ES-I3 (cell line): ENCODE measurements around the gene PAQR4.

ENCODE experiments used
- H3K36me3 ChIP-seq: 2 replicates; pipeline ENCODE4 v1.6.1; 2013; ENCODE audit warnings: mild to moderate bottlenecking, low read length, control low read depth, moderate library complexity; ENCODE audit not compliant: insufficient read depth
- H3K4me1 ChIP-seq: 2 replicates; pipeline ENCODE4 v1.6.1; 2013; ENCODE audit warnings: mild to moderate bottlenecking, control low read depth, low read length; ENCODE audit not compliant: insufficient read depth
- H3K9ac ChIP-seq: 2 replicates; pipeline ENCODE4 v1.6.1; 2013; ENCODE audit warnings: low read depth, mild to moderate bottlenecking, low read length, moderate library complexity
- H3K9me3 ChIP-seq: 2 replicates; pipeline ENCODE4 v1.6.1; 2013; ENCODE audit warnings: mild to moderate bottlenecking, low read length, moderate library complexity; ENCODE audit not compliant: control insufficient read depth, insufficient read depth

Gene PAQR4

DNA sequence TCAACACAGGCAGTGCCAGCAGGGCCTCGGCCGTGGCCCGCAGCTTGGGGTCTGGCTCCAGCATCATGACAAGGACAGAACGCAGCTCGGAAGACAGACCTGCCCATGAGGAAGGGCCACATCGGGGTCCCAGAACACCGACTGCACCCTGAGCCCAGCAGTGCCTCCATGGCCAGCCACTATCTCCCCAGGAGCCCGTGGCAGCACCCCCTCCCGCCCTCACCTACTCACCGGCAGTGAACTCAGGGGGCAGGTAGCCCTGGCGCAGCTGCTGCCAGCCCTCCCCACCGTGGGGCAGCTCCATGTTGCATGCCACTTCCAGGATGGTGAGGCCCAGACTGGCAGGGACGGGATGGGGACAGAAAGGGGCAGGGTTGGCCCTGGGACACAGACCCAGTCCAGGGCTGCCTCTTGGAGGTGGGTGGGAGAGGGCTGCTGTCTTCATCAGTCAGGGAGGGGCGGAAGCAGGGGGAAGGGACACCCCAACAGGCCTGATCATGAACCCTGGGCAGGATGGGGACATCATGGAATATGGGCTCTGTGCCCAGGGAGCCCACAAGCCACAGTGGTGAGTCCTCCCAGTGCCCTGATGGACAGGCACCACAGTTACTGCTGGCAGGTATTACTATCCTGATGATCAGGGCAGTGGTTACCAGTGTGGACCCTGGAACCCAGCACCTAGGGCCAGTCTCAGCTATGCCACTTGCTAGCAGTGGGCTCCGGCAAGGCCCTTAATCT, 5.3 kb downstream of the PAQR4 start:
- Histone ChIP-seq H3K9ac (no peak overlapping the region), H3K36me3 (peaks cover 3% of the 10 kb centered on the region), H3K9me3 (no peaks in the 10 kb centered on the region), H3K4me1 (no peaks in the 10 kb centered on the region)

DNA sequence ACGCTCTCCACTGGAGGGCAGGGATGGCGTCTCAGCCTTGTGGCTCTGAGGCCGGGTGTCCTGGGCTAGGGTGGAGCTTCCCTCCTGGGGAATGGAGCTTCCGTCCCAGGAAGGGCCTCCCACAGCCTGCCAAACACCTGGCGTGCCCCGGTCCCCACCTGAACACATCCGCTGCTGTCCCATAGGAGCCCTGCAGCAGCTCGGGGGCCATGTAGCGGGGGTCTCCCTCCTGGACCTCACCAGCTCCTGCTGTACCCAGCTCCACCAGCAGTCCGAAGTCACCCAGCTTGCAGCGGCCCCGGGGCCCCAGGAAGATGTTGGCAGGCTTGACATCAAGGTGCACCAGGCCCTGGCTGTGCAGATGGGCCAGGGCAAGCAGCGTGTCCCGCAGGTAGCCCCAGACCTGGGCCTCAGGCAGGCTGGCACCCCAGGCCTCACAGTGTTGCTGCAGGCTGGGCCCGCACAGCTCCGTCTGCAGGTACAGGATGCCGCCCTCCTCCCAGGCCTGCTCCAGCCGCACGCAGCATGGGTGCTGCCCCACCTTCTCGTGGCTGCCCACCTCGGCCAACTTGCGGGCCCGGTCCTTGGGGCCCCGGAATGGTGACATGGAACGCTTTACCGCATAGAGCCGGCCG, 6.1 kb downstream of the PAQR4 start:
- no peaks in the 10 kb centered on the region for H3K4me1 ChIP-seq
- no peak overlapping the region for H3K9ac ChIP-seq
- H3K9me3 ChIP-seq: no peaks in the 10 kb centered on the region
- peaks cover 3% of the 10 kb centered on the region for H3K36me3 ChIP-seq

DNA sequence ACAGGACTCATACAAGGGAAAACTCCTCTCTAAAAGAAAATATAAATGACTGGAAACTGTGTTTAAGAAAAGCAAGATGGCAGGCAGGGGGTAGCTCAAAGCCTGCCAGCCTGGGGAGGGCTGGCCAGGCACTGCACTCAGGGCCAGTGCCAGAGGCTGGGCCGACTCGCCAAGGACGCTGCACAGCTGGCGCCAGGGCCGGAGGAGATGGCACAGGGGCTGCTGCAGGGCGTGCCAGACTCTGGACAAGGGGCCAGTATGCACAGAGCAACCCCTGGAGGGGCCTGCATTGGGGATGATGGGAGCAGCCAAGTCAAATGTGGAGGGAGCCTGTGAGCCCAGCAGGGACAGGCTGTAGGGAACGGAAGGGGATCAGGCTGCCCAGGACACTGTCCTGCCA, 7.1 kb downstream of the PAQR4 start:
- no peaks in the 10 kb centered on the region for H3K4me1 ChIP-seq
- H3K36me3 ChIP-seq: peaks cover 3% of the 10 kb centered on the region
- H3K9ac ChIP-seq: no peak overlapping the region
- no peaks in the 10 kb centered on the region for H3K9me3 ChIP-seq

DNA sequence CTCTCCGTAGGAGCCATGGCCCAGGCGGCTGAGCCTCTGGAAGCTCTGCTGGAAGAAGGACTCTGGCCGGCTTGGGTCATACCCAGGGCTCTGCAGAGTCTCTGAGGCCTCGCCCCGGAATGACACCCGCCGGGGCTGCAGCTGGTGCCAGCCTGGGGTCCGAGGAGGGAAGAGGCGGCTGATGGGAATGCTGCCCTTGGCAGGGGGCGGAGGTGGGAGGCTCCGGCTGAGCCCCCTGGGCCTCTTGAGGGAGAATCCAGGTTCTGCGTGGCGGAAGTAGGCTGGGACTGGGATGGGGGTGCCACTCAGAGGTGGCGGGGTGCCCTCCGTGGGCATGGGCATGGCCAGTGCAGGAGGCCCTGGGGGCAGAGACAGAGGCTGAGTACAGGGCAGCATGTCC, 7.5 kb downstream of the PAQR4 start:
- Histone ChIP-seq H3K9ac (no peak overlapping the region), H3K36me3 (peaks cover 3% of the 10 kb centered on the region), H3K9me3 (no peaks in the 10 kb centered on the region), H3K4me1 (no peaks in the 10 kb centered on the region; the same call in 1 of the 2 replicates)

DNA sequence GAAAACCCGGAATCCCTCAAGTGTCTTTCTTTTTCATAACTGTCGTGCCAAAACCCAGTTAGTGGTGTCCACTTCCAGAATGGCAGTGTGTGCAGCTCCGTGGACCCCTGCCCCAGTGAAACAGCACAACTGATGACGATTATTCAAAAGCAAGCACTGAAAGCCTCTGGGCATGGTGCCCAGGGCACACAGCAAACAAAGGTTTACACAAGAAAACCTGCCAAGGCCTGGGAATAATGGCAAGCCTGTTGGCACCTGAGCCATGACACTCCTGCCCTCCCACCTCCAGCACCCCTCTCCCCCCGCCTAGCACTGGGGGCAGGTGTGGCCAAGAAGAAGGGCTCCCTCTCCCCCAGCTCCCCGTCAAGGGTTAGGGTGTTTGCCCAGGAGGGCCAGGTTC, 8.3 kb downstream of the PAQR4 start:
- Histone ChIP-seq H3K9ac (no peak overlapping the region), H3K4me1 (no peaks in the 10 kb centered on the region; the same call in 1 of the 2 replicates), H3K9me3 (no peaks in the 10 kb centered on the region), H3K36me3 (peaks cover 3% of the 10 kb centered on the region)

DNA sequence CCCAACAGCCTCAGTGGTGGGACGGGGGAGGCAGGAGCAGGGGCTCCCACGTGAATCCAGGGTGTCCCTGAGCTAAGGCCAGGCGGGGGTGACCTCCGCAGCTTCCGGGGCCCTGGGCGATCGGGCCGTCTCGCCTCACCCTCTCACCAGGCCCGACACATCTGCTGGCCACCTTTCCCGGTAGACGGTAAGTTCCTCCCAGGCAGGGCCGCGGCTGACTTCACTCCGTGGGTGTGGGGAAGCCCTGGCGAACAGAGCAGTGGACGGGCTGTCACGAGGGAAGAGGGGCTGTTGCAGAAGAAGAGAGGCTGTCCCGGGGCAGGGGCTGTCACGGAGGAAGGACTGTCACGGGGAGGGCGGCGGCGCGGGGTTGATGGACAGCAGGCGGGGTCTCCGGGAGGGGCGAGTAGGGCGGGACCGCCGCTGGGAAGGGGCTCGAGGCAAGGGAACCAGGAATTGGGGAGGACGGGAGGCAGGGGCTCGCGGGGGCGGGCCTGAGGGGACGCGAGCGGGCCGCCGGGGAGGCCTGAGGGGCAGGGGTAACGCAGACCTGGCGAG, 10.6 kb downstream of the PAQR4 start:
- peaks cover 4% of the 10 kb centered on the region; the same call in 1 of the 2 replicates for H3K4me1 ChIP-seq
- no peaks in the 10 kb centered on the region; the same call in 1 of the 2 replicates for H3K36me3 ChIP-seq
- H3K9me3 ChIP-seq: no peaks in the 10 kb centered on the region
- peak overlapping the region; percentile 97 for H3K9ac ChIP-seq

DNA sequence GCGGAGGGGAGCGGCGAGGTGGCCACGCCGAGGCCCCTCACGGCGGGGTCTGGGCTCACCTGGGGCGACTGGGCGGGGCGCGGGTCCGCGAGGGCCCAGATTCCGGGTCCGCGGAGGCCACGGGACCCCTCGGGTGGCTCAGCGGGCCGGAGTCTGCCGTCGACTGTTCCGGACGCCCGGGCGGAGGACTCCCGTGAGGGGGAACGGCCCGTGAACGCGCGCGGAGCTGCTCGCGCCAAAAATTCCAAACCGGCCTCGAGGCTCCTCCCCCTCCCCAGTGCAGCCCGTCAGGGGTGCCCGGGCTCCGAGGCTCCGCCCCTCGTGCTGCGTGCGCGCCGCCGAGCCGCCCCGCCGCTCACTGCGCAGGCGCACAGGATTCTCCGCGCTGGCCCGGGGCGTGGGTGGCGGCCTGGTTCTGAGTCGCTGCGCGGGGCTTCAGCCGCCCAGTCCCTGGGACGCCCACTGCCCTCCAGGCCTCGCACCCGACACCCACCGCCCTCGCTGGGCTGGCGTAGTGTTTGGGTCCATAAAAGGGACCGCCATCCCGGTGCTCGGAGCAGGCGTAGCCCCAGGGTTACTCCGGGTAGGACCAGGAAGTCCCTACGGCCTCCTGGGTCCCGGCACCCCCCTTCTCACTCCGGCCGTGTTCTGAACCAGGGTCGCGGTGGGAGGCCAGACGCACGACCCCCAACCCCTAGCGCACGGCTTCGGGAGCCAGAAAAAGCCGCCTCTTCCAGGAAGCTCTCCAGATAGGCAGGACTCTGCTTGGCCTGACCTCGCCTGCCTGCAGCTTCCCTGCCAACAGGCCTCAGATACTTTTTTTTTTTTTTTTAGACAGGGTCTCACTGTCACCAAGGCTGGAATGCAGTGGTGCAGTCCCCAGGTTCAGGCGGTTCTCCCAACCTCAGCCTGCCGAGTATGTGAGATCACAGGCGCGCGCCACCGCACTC, 11.4 kb downstream of the PAQR4 start, which contains the start of gene PKMYT1:
Gene PKMYT1, minus strand, starts transcription at position 220 of the 950 bp plus-strand sequence. CDS start 789 bp downstream, outside the sequence.
- peaks cover 4% of the 10 kb centered on the region; the same call in 1 of the 2 replicates for H3K4me1 ChIP-seq
- no peaks in the 10 kb centered on the region for H3K9me3 ChIP-seq
- peak within 1 kb of the TSS; percentile 97 for H3K9ac ChIP-seq
- H3K36me3 ChIP-seq: no peaks in the 10 kb centered on the region

DNA sequence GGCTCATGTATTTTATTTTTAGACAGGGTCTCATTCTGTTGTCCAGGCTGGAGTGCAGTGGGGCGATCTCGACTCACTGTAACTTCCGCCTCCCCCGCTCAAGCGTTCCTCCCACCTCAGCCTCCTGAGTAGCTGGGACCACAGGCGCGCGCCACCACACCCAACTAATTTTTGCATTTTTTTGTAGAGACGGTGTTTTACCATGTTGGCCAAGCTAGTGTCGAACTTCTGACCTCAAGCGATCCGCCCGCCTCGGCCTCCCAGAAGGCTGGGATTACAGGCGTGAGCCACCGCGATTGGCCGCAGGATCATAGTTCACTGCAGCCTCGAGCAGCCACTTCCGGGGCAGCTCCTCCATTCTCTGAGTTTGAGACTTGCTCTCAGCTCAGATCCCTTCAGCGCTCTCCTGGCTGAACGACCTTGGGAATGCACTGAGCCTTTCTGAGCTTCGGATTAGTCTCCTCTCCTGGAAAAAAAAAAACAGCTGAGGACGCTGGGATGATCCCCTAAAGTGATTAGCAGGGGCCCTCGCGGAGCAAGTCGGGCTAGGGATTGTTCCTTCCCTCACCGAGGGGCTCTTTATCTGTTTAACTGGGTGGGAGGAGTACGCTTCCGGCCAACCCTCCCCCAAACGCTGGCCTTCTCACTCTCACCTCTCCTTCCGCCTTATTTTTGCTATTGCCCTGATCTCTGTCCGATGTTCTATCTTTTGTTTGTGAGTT, 12.2 kb downstream of the PAQR4 start:
- Histone ChIP-seq H3K9ac (peak overlapping the region; percentile 97), H3K4me1 (peaks cover 4% of the 10 kb centered on the region; the same call in 1 of the 2 replicates), H3K36me3 (no peaks in the 10 kb centered on the region), H3K9me3 (no peaks in the 10 kb centered on the region)

DNA sequence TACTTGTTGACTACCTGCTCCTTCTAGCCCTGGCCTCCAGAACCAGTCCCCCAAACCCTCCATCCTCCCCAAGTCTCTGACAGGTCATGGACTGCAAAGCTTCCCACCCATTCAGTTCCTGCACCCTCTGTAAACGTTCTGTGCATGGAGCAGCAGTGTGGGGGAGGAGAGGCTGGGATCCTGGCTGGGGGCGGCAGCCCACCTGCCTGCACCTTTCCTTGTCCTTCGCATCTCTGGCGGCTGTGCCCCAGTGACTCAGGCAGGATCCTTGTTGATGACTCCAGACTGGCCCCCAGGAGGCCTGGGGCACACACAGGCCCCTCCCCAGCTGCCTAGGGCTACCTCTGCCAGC, 12.7 kb downstream of the PAQR4 start:
- H3K4me1 ChIP-seq: peaks cover 4% of the 10 kb centered on the region; the same call in 1 of the 2 replicates
- no peaks in the 10 kb centered on the region for H3K36me3 ChIP-seq
- H3K9me3 ChIP-seq: no peaks in the 10 kb centered on the region
- peak overlapping the region; percentile 97 for H3K9ac ChIP-seq

DNA sequence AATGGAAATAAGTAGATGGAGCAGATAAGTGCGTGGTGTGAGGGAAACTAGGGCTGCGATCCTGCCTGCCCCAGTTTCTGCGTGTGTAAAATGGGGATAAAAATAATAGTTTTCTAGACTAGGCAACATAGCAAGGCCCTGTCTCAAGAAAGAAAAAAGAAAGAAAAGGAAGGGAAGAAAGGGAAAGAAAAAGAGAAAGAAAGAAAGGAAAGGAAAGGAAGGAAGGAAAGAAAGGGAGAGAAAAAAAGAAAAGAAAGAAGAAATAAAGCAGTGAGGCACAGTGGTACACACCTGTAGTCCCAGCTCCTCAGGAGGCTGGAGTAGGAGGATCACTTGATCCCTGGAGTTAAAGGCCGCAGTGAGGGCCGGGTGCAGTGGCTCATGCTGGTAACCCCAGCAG, 13.3 kb downstream of the PAQR4 start:
- Histone ChIP-seq H3K36me3 (no peaks in the 10 kb centered on the region), H3K9ac (no peak overlapping the region), H3K9me3 (no peaks in the 10 kb centered on the region), H3K4me1 (peaks cover 4% of the 10 kb centered on the region; the same call in 1 of the 2 replicates)

DNA sequence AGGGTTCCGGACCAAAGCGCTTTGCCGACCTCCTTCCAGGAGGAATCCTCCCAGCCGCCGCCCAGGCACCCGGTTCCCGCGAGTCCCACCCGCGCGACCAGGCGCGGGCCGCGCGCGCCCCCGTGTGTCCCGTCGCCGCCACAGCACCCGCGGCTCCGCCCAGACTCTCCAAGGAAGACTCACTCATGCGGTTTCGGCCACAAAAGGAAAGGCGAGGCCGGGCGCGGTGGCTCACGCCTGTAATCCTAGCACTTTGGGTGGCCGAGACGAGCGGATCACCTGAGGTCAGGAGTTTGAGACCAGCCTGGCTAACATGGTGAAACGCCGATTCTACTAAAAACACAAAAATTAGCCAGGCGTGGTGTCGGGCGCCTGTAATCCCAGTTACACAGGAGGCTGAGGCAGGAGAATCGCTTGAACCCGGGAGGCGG, 14.6 kb downstream of the PAQR4 start:
- Histone ChIP-seq H3K9me3 (no peaks in the 10 kb centered on the region), H3K4me1 (peaks cover 8% of the 10 kb centered on the region; the same call in 1 of the 2 replicates), H3K36me3 (no peaks in the 10 kb centered on the region), H3K9ac (no peak overlapping the region; the same call in 1 of the 2 replicates)

DNA sequence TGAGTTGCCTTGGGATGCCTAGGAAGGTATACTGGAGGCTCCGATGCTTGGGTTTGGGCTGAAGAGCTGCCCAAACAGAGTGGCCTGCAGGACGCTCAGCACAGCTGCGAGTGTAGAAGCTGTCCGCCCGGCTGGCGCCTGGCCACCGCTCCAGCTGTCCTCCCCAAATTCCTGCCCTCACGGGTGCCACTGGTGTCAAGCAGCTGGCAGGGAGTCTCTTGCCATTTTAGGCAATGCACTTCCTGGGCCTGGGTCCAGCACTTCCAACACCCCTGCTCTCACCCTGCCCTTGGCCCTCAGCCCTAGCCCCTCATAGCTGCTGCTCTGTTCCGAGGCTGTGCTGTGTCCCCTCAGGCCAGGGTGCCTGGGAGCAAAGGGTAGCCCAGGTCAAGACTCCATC, 16.3 kb downstream of the PAQR4 start:
- no peaks in the 10 kb centered on the region for H3K36me3 ChIP-seq
- H3K9me3 ChIP-seq: no peaks in the 10 kb centered on the region
- peaks cover 23% of the 10 kb centered on the region for H3K4me1 ChIP-seq
- H3K9ac ChIP-seq: no peak overlapping the region

DNA sequence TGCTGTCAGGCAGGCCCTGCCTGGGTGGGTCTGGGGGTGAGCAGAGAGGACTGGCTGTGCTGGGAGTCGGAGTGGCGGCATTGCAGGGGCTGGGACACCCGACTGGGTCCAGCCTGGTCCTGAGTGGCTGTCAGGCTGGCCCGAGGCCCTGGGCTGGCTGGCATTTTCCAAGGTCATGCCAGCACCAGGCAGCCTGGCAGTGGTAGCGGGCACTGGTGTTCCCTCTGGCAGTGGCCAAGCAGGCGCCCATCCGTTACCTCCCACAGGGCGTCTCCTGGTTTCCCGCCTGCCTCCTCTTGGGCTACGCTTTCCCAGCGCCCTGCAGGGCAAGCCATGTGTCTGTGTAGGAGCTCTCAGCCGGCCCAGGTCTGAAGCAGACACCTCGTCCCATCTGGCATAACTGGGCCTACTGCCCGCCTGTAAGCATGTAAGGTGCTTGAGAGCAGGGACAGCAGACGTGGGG, 16.8 kb downstream of the PAQR4 start:
- Histone ChIP-seq H3K4me1 (peaks cover 25% of the 10 kb centered on the region), H3K9me3 (no peaks in the 10 kb centered on the region), H3K9ac (no peak overlapping the region), H3K36me3 (no peaks in the 10 kb centered on the region)
